HepG2 (cell line): Measurements from ENCODE around the gene JAZF1. TPM values are rescaled to one million over a fixed set of nuclear protein-coding genes. Genes with fewer than 3 reads are reported as not detected.

Source experiments
- ATAC-seq: fragments of 200-7000 bp; cut with Tn5 transposase; 3 replicates; pipeline ENCODE4 v1.9.1; 2020; ENCODE audit warnings: mild to moderate bottlenecking, moderate library complexity
- BruUV-seq: library from RNA; stranded (reverse); fragments of 400-500 nt; replicated peaks from 2 replicates; lab custom pipeline; 2021; lab: Mats Ljungman, UMichigan
- CTCF ChIA-PET: fragments of 300-600 bp; formaldehyde crosslinking; extraction: SDS; loops from one replicate; lab custom pipeline; 2021; ENCODE audit warnings: low total read pairs, inconsistent platforms, low intra/inter-chr PET ratio; lab: Yijun Ruan, JAX
- POLR2A ChIA-PET: fragments of 350-600 bp; sonication (Branson Sonifier 250); formaldehyde crosslinking; loops from one replicate; lab custom pipeline; 2020; ENCODE audit warnings: antibody characterized with exemption, inconsistent platforms; lab: Yijun Ruan, JAX
- DNase-seq: peaks from one replicate; pipeline ENCODE4 v3.0.0-alpha.2; 2015; ENCODE audit warnings: low spot score
- FAIRE-seq: peaks from 3 replicates; lab custom pipeline; 2011; peaks lifted over from hg19 to GRCh38; lab: Jason Lieb, UNC
- H2AFZ ChIP-seq: one replicate; pipeline ENCODE4 v1.6.1; 2011; ENCODE audit warnings: low read length, inconsistent platforms
- H3K27ac ChIP-seq: fragments of 300-600 bp; 3 replicates; pipeline ENCODE4 v1.8.0; 2011; ENCODE audit warnings: mixed run types, mild to moderate bottlenecking, mixed read lengths, low read length, inconsistent platforms; ENCODE audit not compliant: insufficient read depth; ENCODE audit errors: extremely low read length
- H3K27me3 ChIP-seq, 2 experiments: fragments of 200-600 bp in 1 of 2; 2 replicates in 1 of 2; 3 replicates in 1 of 2; pipeline versions ENCODE4 v1.6.0 to v1.8.0; 2011; ENCODE audit warnings: low read length in 2 of 2, mild to moderate bottlenecking in 2 of 2, moderate library complexity in 2 of 2, inconsistent platforms in 1 of 2; ENCODE audit not compliant: insufficient read depth in 2 of 2, control insufficient read depth in 1 of 2
- H3K36me3 ChIP-seq, 2 experiments: fragments of 200-600 bp in 1 of 2; replicated peaks in 1 of 2; 2 replicates in 1 of 2; 3 replicates in 1 of 2; pipeline versions ENCODE4 v1.5.1 to v1.8.0; 2011; ENCODE audit warnings: low read length in 2 of 2, inconsistent platforms in 1 of 2; ENCODE audit not compliant: insufficient read depth in 2 of 2, control insufficient read depth in 1 of 2
- H3K4me1 ChIP-seq: 2 replicates; pipeline ENCODE4 v1.5.1; 2012; ENCODE audit warnings: low read length, inconsistent platforms; ENCODE audit not compliant: insufficient read depth
- H3K4me2 ChIP-seq: 2 replicates; pipeline ENCODE4 v1.6.0; 2011; ENCODE audit warnings: low read depth, low read length, inconsistent platforms
- H3K4me3 ChIP-seq, 3 experiments: fragments of 200-600 bp in 1 of 3; sonication (generic), shearing (Covaris generic) in 1 of 3; replicated peaks in 1 of 3; 2 replicates each; pipeline ENCODE4 v1.5.1; 2011 to 2016; ENCODE audit warnings: low read length in 3 of 3, inconsistent platforms in 2 of 3, low read depth in 2 of 3, mild to moderate bottlenecking in 2 of 3, control low read depth in 1 of 3, mixed read lengths in 1 of 3; ENCODE audit not compliant: insufficient read depth in 1 of 3
- H3K79me2 ChIP-seq: one replicate; pipeline ENCODE4 v1.6.1; 2011; ENCODE audit warnings: low read length, inconsistent platforms; ENCODE audit not compliant: insufficient read depth
- H3K9ac ChIP-seq: 2 replicates; pipeline ENCODE4 v1.6.0; 2011; ENCODE audit warnings: mild to moderate bottlenecking, low read depth, low read length, inconsistent platforms; ENCODE audit not compliant: insufficient read depth
- H3K9me3 ChIP-seq: 2 replicates; pipeline ENCODE4 v1.5.1; 2012; ENCODE audit warnings: mild to moderate bottlenecking, low read length
- H4K20me1 ChIP-seq: 2 replicates; pipeline ENCODE4 v1.6.0; 2011; ENCODE audit warnings: inconsistent platforms, mild to moderate bottlenecking, low read length, moderate library complexity; ENCODE audit not compliant: insufficient read depth
- ARID4A ChIP-seq: sonication (generic); formaldehyde crosslinking; IDR thresholded peaks from 2 replicates; pipeline ENCODE4 v1.5.0; 2020; ENCODE audit warnings: mild to moderate bottlenecking, missing genetic modification reagents, borderline replicate concordance
- E2F1 ChIP-seq: sonication (generic); formaldehyde crosslinking; IDR thresholded peaks from 2 replicates; pipeline ENCODE4 v1.5.0; 2020; ENCODE audit warnings: missing genetic modification reagents
- EZH2 ChIP-seq: conservative IDR thresholded peaks from 2 replicates; pipeline ENCODE4 v1.6.1; 2012; ENCODE audit warnings: mild to moderate bottlenecking, low read depth, low read length, moderate library complexity
- JARID2 ChIP-seq: sonication (generic); formaldehyde crosslinking; IDR thresholded peaks from 2 replicates; pipeline ENCODE4 v1.8.1; 2023; ENCODE audit warnings: missing genetic modification reagents, inconsistent platforms; ENCODE audit not compliant: insufficient replicate concordance
- KDM3A ChIP-seq: IDR thresholded peaks from 2 replicates; pipeline ENCODE4 v1.6.1; 2018; ENCODE audit warnings: low read depth, missing compliant biosample characterization
- MYC ChIP-seq: sonication (generic); formaldehyde crosslinking; IDR thresholded peaks from 2 replicates; pipeline ENCODE4 v1.9.0; 2021; ENCODE audit warnings: missing genetic modification reagents, borderline replicate concordance
- PHB2 ChIP-seq: fragments of 450-650 bp; IDR thresholded peaks from 2 replicates; pipeline ENCODE4 v1.6.1; 2018; ENCODE audit not compliant: partially characterized antibody
- STAG1 ChIP-seq: sonication (generic); formaldehyde crosslinking; IDR thresholded peaks from 2 replicates; pipeline ENCODE4 v1.4.0; 2020; ENCODE audit warnings: missing genetic modification reagents
- ZBTB33 ChIP-seq: sonication (generic); formaldehyde crosslinking; IDR thresholded peaks from 2 replicates; pipeline ENCODE4 v1.4.0; 2020; ENCODE audit warnings: missing genetic modification reagents
- ZFY ChIP-seq: sonication (generic); formaldehyde crosslinking; IDR thresholded peaks from 2 replicates; pipeline ENCODE4 v1.4.0; 2020; ENCODE audit warnings: missing genetic modification reagents
- ZNF256 ChIP-seq: sonication (generic); formaldehyde crosslinking; conservative IDR thresholded peaks from 2 replicates; pipeline ENCODE4 v1.4.0; 2020; ENCODE audit warnings: missing genetic modification reagents
- ZNF33B ChIP-seq: sonication (generic); formaldehyde crosslinking; IDR thresholded peaks from 2 replicates; pipeline ENCODE4 v1.5.1; 2020; ENCODE audit warnings: mild to moderate bottlenecking, missing genetic modification reagents
- ZNF430 ChIP-seq: sonication (generic); formaldehyde crosslinking; IDR thresholded peaks from 2 replicates; pipeline ENCODE4 v1.9.0; 2021; ENCODE audit warnings: mild to moderate bottlenecking, missing genetic modification reagents
- WGBS: methylation state at CpG from one replicate; pipeline ENCODE4 v1.1.6; 2017; ENCODE audit warnings: low lambda C conversion rate; 5-methylcytosine and 5-hydroxymethylcytosine counted together
- in situ Hi-C: cut with HindIII; loops from 2 replicates; pipeline ENCODE4 v1.10.0; 2017; ENCODE audit warnings: low pct_unique_long_range_greater_than_20kb; ENCODE audit not compliant: extremely low pct_ligation_motif_present
- intact Hi-C: fragments of 100-400 bp; cut with micrococcal nuclease; formaldehyde crosslinking; loops from one replicate; pipeline ENCODE4 v1.10.0; 2022; ENCODE audit not compliant: unreplicated experiment
- polyA plus RNA-seq, 8 experiments: library from polyadenylated mRNA; depleted of rRNA in 3 of 8; stranded (reverse) in 7 of 8; unstranded in 1 of 8; fragments of >200 nt; fragmentation: Illumina TruSeq in 4 of 8; extraction: Trizol in 4 of 8; gene quantifications; 2 replicates each; pipeline versions ENCODE4 v1.2.1 to v1.2.3, GENCODE V29; 2011 to 2016; ENCODE audit warnings: low read depth in 4 of 8, missing spikeins in 1 of 8, mixed read lengths in 1 of 8; ENCODE audit not compliant: insufficient read depth in 1 of 8
- total RNA-seq, 5 experiments: library from RNA; depleted of rRNA; stranded (reverse); fragments of >200 nt; fragmentation: Illumina TruSeq; extraction: Trizol; gene quantifications; 2 replicates each; pipeline ENCODE4 v1.2.3, GENCODE V29; 2016; ENCODE audit warnings: low read depth in 1 of 5
- TF ChIP-seq, protein P1 (sequence below): sonication (generic); formaldehyde crosslinking; IDR thresholded peaks from 2 replicates; pipeline ENCODE4 v1.5.1; 2020; ENCODE audit warnings: mild to moderate bottlenecking, missing genetic modification reagents, moderate library complexity

JAZF1 gene
- total and polyA plus RNA-seq, 2 of the 13 experiments (the other 11 are each of a cell fraction or from before 2014, with no cell fraction given), result not detected

DNA sequence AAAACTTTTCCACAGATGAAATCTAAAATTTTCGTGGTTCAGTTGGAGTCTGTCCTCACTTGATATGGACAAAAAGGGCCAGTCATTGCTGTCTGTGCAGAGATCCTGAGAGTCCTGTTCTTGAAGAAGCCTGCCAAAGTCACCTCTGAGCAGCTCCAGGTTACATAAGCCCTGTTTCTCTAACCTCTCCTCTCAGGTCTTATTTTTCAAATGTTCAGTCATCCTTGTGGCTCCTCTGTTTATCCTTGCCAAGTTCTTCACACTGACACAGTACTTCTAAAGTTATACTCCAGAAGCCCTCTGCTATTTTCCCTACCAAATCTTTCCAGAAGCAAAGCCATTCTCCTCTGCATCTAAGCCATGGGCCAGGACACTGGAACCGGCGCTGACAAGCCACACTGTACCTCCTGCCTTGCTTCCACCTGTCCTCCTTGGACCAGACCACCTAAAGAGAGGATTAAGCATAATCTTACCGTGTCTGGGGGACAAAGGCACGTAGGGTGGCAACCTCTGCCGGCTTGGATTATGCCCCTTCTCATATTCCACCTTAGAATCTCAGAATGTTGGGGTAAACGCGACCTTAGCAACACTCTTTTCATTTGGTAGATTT is 161.6 kb downstream of the JAZF1 start (continued):
- no peak for TF ChIP-seq ARID4A (CRISPR knock-in tag)
- TF ChIP-seq PHB2, result no peak
- TF ChIP-seq ZBTB33, result no peak
- TF ChIP-seq STAG1 (CRISPR knock-in tag), result no peak
- TF ChIP-seq MYC (CRISPR knock-in tag), result no peak

GRCh38 chr7:28018446-28018845 is 162.1 kb downstream of the JAZF1 start:
- intact Hi-C loops (no loop called here), in situ Hi-C loops (no loop called here)
- POLR2A ChIA-PET, result no interaction called here
- Histone ChIP-seq H3K4me3 (no peak overlapping the region), H2AFZ (no peak overlapping the region), H3K27ac (no peak overlapping the region), H3K36me3 (no peaks in the 10 kb centered on the region), H3K9me3 (no peaks in the 10 kb centered on the region), H3K79me2 (no peaks in the 10 kb centered on the region), H3K4me2 (no peak overlapping the region), H3K4me1 (no peaks in the 10 kb centered on the region), H4K20me1 (no peaks in the 10 kb centered on the region), H3K27me3 (peaks cover 2 to 46% of the 10 kb centered on the region in 2 experiments; a peak in 4 of 5 replicates), H3K9ac (no peak overlapping the region)
- FAIRE-seq, result no peak
- CTCF ChIA-PET, result no interaction called here
- WGBS, result 38% methylated on average over 5 of the region's 5 CpGs
- DNase-seq, result no peak
- BruUV-seq, result no TSS peak
- ATAC-seq, result no peak
- TF ChIP-seq KDM3A (CRISPR knock-in tag) (no peak), JARID2 (CRISPR knock-in tag) (no peak), E2F1 (CRISPR knock-in tag) (no peak), EZH2 (no peak), ZNF256 (no peak), ZNF430 (CRISPR knock-in tag) (no peak), ZFY (CRISPR knock-in tag) (no peak), ZNF33B (CRISPR knock-in tag) (no peak)
- TF ChIP-seq, protein P1, sequence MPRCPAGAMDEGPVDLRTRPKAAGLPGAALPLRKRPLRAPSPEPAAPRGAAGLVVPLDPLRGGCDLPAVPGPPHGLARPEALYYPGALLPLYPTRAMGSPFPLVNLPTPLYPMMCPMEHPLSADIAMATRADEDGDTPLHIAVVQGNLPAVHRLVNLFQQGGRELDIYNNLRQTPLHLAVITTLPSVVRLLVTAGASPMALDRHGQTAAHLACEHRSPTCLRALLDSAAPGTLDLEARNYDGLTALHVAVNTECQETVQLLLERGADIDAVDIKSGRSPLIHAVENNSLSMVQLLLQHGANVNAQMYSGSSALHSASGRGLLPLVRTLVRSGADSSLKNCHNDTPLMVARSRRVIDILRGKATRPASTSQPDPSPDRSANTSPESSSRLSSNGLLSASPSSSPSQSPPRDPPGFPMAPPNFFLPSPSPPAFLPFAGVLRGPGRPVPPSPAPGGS (CRISPR knock-in tag), result no peak
